DOHH2 (cell line): ENCODE measurements around the gene CMSS1.

Experiments used
- H3F3A ChIP-seq: fragments of 200-600 bp; sonication (generic), shearing (Covaris generic); 2 replicates; pipeline ENCODE4 v1.6.0; 2016; ENCODE audit warnings: antibody characterized with exemption, mild to moderate bottlenecking; ENCODE audit not compliant: control insufficient read depth, insufficient read depth
- H3K27ac ChIP-seq: fragments of 200-600 bp; sonication (generic); 2 replicates; pipeline ENCODE4 v1.5.1; 2014; ENCODE audit warnings: low read depth, mild to moderate bottlenecking, low read length, moderate library complexity
- H3K27me3 ChIP-seq: fragments of 200-600 bp; sonication (generic); 2 replicates; pipeline ENCODE4 v1.6.1; 2014; ENCODE audit warnings: mild to moderate bottlenecking, low read length, mixed read lengths; ENCODE audit not compliant: control insufficient read depth
- H3K36me3 ChIP-seq: fragments of 200-600 bp; sonication (generic); 2 replicates; pipeline ENCODE4 v1.6.1; 2014; ENCODE audit warnings: mild to moderate bottlenecking, low read length, moderate library complexity, mixed read lengths; ENCODE audit not compliant: control insufficient read depth
- H3K4me1 ChIP-seq: fragments of 200-600 bp; sonication (generic); 2 replicates; pipeline ENCODE4 v1.6.1; 2014; ENCODE audit warnings: mild to moderate bottlenecking, low read length, mixed read lengths; ENCODE audit not compliant: control insufficient read depth
- H3K4me2 ChIP-seq: fragments of 200-600 bp; sonication (generic); 2 replicates; pipeline ENCODE4 v1.6.0; 2014; ENCODE audit warnings: mild to moderate bottlenecking, low read length, moderate library complexity
- H3K4me3 ChIP-seq: fragments of 200-600 bp; sonication (generic); 2 replicates; pipeline ENCODE4 v1.5.1; 2014; ENCODE audit warnings: mild to moderate bottlenecking, low read length, mixed read lengths
- H3K79me2 ChIP-seq: fragments of 200-600 bp; sonication (generic); 2 replicates; pipeline ENCODE4 v1.6.1; 2014; ENCODE audit warnings: mild to moderate bottlenecking, low read length, mixed read lengths; ENCODE audit not compliant: control insufficient read depth
- H3K9me2 ChIP-seq: fragments of 200-600 bp; sonication (generic); replicated peaks from 2 replicates; pipeline ENCODE4 v1.6.1; 2014; ENCODE audit warnings: mild to moderate bottlenecking, low read length, mixed read lengths; ENCODE audit not compliant: control insufficient read depth
- H3K9me3 ChIP-seq: fragments of 200-600 bp; sonication (generic); 2 replicates; pipeline ENCODE4 v1.6.1; 2014; ENCODE audit warnings: antibody characterized with exemption, low read length, mixed read lengths; ENCODE audit not compliant: control insufficient read depth, insufficient read depth
- H4K20me1 ChIP-seq: fragments of 200-600 bp; sonication (generic); 2 replicates; pipeline ENCODE4 v1.6.0; 2014; ENCODE audit warnings: low read depth, mild to moderate bottlenecking, antibody characterized with exemption, low read length, moderate library complexity; ENCODE audit not compliant: control insufficient read depth, insufficient read depth
- CTCF ChIP-seq: fragments of 200-600 bp; sonication (generic); IDR thresholded peaks from one replicate; pipeline ENCODE4 v1.5.1; 2014; ENCODE audit warnings: antibody characterized with exemption, mild to moderate bottlenecking, low read depth, low read length; ENCODE audit not compliant: poor library complexity, severe bottlenecking
- EZH2phosphoT487 ChIP-seq: fragments of 200-600 bp; sonication (generic); IDR thresholded peaks from 2 replicates; pipeline ENCODE4 v1.6.1; 2017; ENCODE audit warnings: borderline replicate concordance, mild to moderate bottlenecking, antibody characterized with exemption, low read length, moderate library complexity, mixed read lengths

Gene CMSS1

GRCh38 chr3:100041328-100041749 lies 223.7 kb downstream of the CMSS1 start:
- H4K20me1 ChIP-seq: peaks cover 7% of the 10 kb centered on the region; the same call in 1 of the 2 replicates
- H3K27ac ChIP-seq: no peak overlapping the region
- no peak overlapping the region for H3K4me2 ChIP-seq
- peaks cover 31% of the 10 kb centered on the region for H3K4me1 ChIP-seq
- no peaks in the 10 kb centered on the region for H3K9me2 ChIP-seq
- no peak overlapping the region for H3K4me3 ChIP-seq
- H3K27me3 ChIP-seq: no peaks in the 10 kb centered on the region
- peaks cover 8% of the 10 kb centered on the region; the same call in 1 of the 2 replicates for H3F3A ChIP-seq
- TF ChIP-seq CTCF (no peak), EZH2phosphoT487 (no peak)
- H3K79me2 ChIP-seq: no peaks in the 10 kb centered on the region
- H3K9me3 ChIP-seq: no peaks in the 10 kb centered on the region
- H3K36me3 ChIP-seq: no peaks in the 10 kb centered on the region

- Histone ChIP-seq H3K4me3 (no peak overlapping the region), H3K79me2 (no peaks in the 10 kb centered on the region), H3K27me3 (no peaks in the 10 kb centered on the region), H3K9me3 (no peaks in the 10 kb centered on the region), H3K36me3 (no peaks in the 10 kb centered on the region), H3K9me2 (no peaks in the 10 kb centered on the region), H3K4me1 (peaks cover 41% of the 10 kb centered on the region), H3K4me2 (no peak overlapping the region), H3F3A (peaks cover 14% of the 10 kb centered on the region), H4K20me1 (peaks cover 12% of the 10 kb centered on the region; the same call in 1 of the 2 replicates), H3K27ac (no peak overlapping the region)
- no peak for TF ChIP-seq CTCF
- TF ChIP-seq EZH2phosphoT487: no peak
Observed at GRCh38 chr3:100042166-100042981, 224.7 kb downstream of the CMSS1 start.

- Histone ChIP-seq H3K79me2 (no peaks in the 10 kb centered on the region), H4K20me1 (peaks cover 12% of the 10 kb centered on the region; the same call in 1 of the 2 replicates), H3K4me2 (no peak overlapping the region), H3K9me3 (no peaks in the 10 kb centered on the region), H3K9me2 (no peaks in the 10 kb centered on the region), H3K36me3 (no peaks in the 10 kb centered on the region), H3K27ac (no peak overlapping the region), H3K4me3 (no peak overlapping the region), H3F3A (peaks cover 18% of the 10 kb centered on the region), H3K27me3 (no peaks in the 10 kb centered on the region), H3K4me1 (peaks cover 49% of the 10 kb centered on the region)
- TF ChIP-seq EZH2phosphoT487 (no peak), CTCF (no peak)
Observed at GRCh38 chr3:100043271-100043670, 225.6 kb downstream of the CMSS1 start.
